GM18520 (cell line): ENCODE results near the gene PHF24.
"Not testable (repeated sequence)": the region's sequence is repeated elsewhere in the genome, so short reads cannot be mapped to it uniquely, and the experiment has no call there.

ENCODE experiments used
- ATAC-seq: cut with Tn5 transposase; IDR thresholded peaks from one replicate; pipeline ENCODE4 v1.9.1; 2021; ENCODE audit not compliant: unreplicated experiment

Gene PHF24

GRCh38 chr9:34957492-34958410 is at the start of gene PHF24:
PHF24 (plus strand) TSS chr9:34958285; CDS start chr9:34971299, 13,014 bp downstream.
- no peak for ATAC-seq

- no peak for ATAC-seq
Measured at GRCh38 chr9:34927061-34927460, 31.0 kb upstream of the PHF24 start.

- no peak for ATAC-seq
Measured at GRCh38 chr9:34928921-34929320, 29.2 kb upstream of the PHF24 start.

- no peak for ATAC-seq
Measured at GRCh38 chr9:34929506-34930102, 28.5 kb upstream of the PHF24 start.

- ATAC-seq = not testable (repeated sequence)
Measured at GRCh38 chr9:34939989-34940388, 18.1 kb upstream of the PHF24 start.

- no peak for ATAC-seq
Measured at GRCh38 chr9:34948451-34948850, 9.6 kb upstream of the PHF24 start.

- no peak for ATAC-seq
Measured at GRCh38 chr9:34954225-34954624, 3.9 kb upstream of the PHF24 start.

- ATAC-seq = not testable (repeated sequence)
Measured at GRCh38 chr9:34956066-34956465, 2.0 kb upstream of the PHF24 start.

- ATAC-seq = no peak
Measured at GRCh38 chr9:34956648-34957047, 1.4 kb upstream of the PHF24 start.

- ATAC-seq = no peak
Measured at GRCh38 chr9:34958411-34958982, 412 bp downstream of the PHF24 start.

- no peak for ATAC-seq
Measured at GRCh38 chr9:34959461-34959860, 1.4 kb downstream of the PHF24 start.

GRCh38 chr9:34961574-34962490 is 3.7 kb downstream of the PHF24 start:
- no peak for ATAC-seq

- ATAC-seq = no peak
Measured at GRCh38 chr9:34962546-34962945, 4.5 kb downstream of the PHF24 start.

- ATAC-seq = no peak
Measured at GRCh38 chr9:34963552-34963951, 5.5 kb downstream of the PHF24 start.

- ATAC-seq = no peak
Measured at GRCh38 chr9:34964458-34964857, 6.4 kb downstream of the PHF24 start.

- ATAC-seq = no peak
Measured at GRCh38 chr9:34971146-34971811, 13.2 kb downstream of the PHF24 start.

GRCh38 chr9:34974664-34975063 is 16.6 kb downstream of the PHF24 start:
- no peak for ATAC-seq

GRCh38 chr9:34976441-34976840 is 18.4 kb downstream of the PHF24 start:
- no peak for ATAC-seq

- ATAC-seq = no peak
Measured at GRCh38 chr9:34976992-34977391, 18.9 kb downstream of the PHF24 start.

- no peak for ATAC-seq
Measured at GRCh38 chr9:34980181-34980761, 22.2 kb downstream of the PHF24 start.
